Erythroblast (primary cell): ENCODE data around the gene ANK3.

Experiments
- DNase-seq, 2 experiments: peaks; one replicate each; lab custom pipeline; 2025; lab: John Stamatoyannopoulos, UW
- GATA1 ChIP-seq: IDR thresholded peaks from 2 replicates; pipeline ENCODE4 v1.6.1; 2011; ENCODE audit warnings: low read depth, mild to moderate bottlenecking, control low read depth, low read length, moderate library complexity
- POLR2A ChIP-seq: IDR thresholded peaks from 2 replicates; pipeline ENCODE4 v1.6.1; 2011; ENCODE audit warnings: mild to moderate bottlenecking, low read length

Gene ANK3

GRCh38 chr10:60197206-60197605, 192.5 kb downstream of the ANK3 start:
- TF ChIP-seq GATA1 (no peak), POLR2A (no peak)

GRCh38 chr10:60194421-60194820, 195.3 kb downstream of the ANK3 start:
- DNase-seq = no peak

More at GRCh38 chr10:60197206-60197605, 192.5 kb downstream of the ANK3 start:
- no peak for DNase-seq

GRCh38 chr10:60192946-60193345, 196.7 kb downstream of the ANK3 start:
- DNase-seq = no peak
- TF ChIP-seq POLR2A = no peak
- no peak for TF ChIP-seq GATA1

More at GRCh38 chr10:60194421-60194820, 195.3 kb downstream of the ANK3 start:
- TF ChIP-seq POLR2A (no peak), GATA1 (no peak)

GRCh38 chr10:60189861-60190475, 199.7 kb downstream of the ANK3 start:
- no peak for TF ChIP-seq POLR2A
- no peak for TF ChIP-seq GATA1
- no peak for DNase-seq

GRCh38 chr10:60188548-60188947, 201.1 kb downstream of the ANK3 start:
- TF ChIP-seq POLR2A (no peak), GATA1 (no peak)
- DNase-seq = no peak

GRCh38 chr10:60187691-60188090, 202.0 kb downstream of the ANK3 start:
- TF ChIP-seq POLR2A (no peak), GATA1 (no peak)
- DNase-seq = no peak

- no peak for TF ChIP-seq POLR2A
Observed at GRCh38 chr10:60186315-60187071, 203.2 kb downstream of the ANK3 start.

GRCh38 chr10:60185421-60185820, 204.3 kb downstream of the ANK3 start:
- no peak for DNase-seq
- TF ChIP-seq GATA1 = no peak
- TF ChIP-seq POLR2A = no peak

More at GRCh38 chr10:60186315-60187071, 203.2 kb downstream of the ANK3 start:
- no peak for DNase-seq

GRCh38 chr10:60182691-60183090, 207.0 kb downstream of the ANK3 start:
- DNase-seq = no peak
- TF ChIP-seq POLR2A (no peak), GATA1 (no peak)

- no peak for DNase-seq
- TF ChIP-seq GATA1 = no peak
- TF ChIP-seq POLR2A = no peak
Observed at GRCh38 chr10:60176925-60177324, 212.8 kb downstream of the ANK3 start.

- no peak for DNase-seq
- TF ChIP-seq GATA1 (no peak), POLR2A (no peak)
Observed at GRCh38 chr10:60175441-60175971, 214.2 kb downstream of the ANK3 start.

GRCh38 chr10:60172363-60172990, 217.2 kb downstream of the ANK3 start:
- no peak for DNase-seq
- TF ChIP-seq GATA1 = no peak
- TF ChIP-seq POLR2A = no peak

- no peak for DNase-seq
Observed at GRCh38 chr10:60171436-60172013, 218.2 kb downstream of the ANK3 start.

GRCh38 chr10:60170250-60170649, 219.4 kb downstream of the ANK3 start:
- DNase-seq = no peak

More at GRCh38 chr10:60171436-60172013, 218.2 kb downstream of the ANK3 start:
- TF ChIP-seq GATA1 (no peak), POLR2A (no peak)

GRCh38 chr10:60169111-60169510, 220.6 kb downstream of the ANK3 start:
- DNase-seq = no peak
- no peak for TF ChIP-seq POLR2A
- no peak for TF ChIP-seq GATA1

More at GRCh38 chr10:60170250-60170649, 219.4 kb downstream of the ANK3 start:
- TF ChIP-seq GATA1 (no peak), POLR2A (no peak)
